NCI-H187 (cell line): Measurements from ENCODE around the gene METTL5.
"Not testable (repeated sequence)": the region's sequence is repeated elsewhere in the genome, so short reads cannot be mapped to it uniquely, and the experiment has no call there.

Experiments
- DNase-seq, 2 experiments: peaks; one replicate each; lab custom pipeline; 2025; lab: John Stamatoyannopoulos, UW

Gene METTL5

GRCh38 chr2:169828141-169828811, 3.6 kb upstream of the METTL5 start:
- peak; percentile 3 to 24 for DNase-seq

GRCh38 chr2:169827272-169828140, 2.8 kb upstream of the METTL5 start, which contains the start of gene UBR3:
Gene UBR3 (plus strand): TSS chr2:169827454. CDS start chr2:169827508, 54 bp downstream.
- peak; percentile 38 to 83 for DNase-seq

DNA sequence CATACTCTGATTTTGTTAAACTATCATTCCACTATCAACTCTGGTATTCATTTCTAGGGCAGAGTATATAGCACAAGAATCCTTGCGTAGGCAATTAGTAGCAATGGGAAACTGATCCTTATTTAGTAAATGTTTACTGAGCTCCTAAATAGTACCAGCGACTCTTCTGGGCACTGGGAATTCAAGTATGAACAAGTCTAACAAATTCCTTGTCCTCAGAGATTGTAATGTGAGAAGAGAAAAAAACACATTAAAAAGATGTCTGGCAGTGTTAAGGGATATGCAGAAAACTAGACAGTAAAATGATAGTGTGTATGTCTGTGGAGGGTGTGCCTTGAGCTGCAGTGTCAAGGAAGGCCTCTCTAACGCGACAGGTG, 721 bp downstream of the METTL5 start:
- DNase-seq, result no peak

- DNase-seq, result no peak
These were observed 1.8 kb downstream of the METTL5 start for GRCh38 chr2:169822785-169823392.

- no peak for DNase-seq
These were observed 2.7 kb downstream of the METTL5 start for GRCh38 chr2:169822036-169822435.

- DNase-seq, result not testable (repeated sequence)
These were observed 4.6 kb downstream of the METTL5 start for GRCh38 chr2:169820101-169820500.

- no peak for DNase-seq
These were observed 5.6 kb downstream of the METTL5 start for GRCh38 chr2:169819106-169819505.

DNA sequence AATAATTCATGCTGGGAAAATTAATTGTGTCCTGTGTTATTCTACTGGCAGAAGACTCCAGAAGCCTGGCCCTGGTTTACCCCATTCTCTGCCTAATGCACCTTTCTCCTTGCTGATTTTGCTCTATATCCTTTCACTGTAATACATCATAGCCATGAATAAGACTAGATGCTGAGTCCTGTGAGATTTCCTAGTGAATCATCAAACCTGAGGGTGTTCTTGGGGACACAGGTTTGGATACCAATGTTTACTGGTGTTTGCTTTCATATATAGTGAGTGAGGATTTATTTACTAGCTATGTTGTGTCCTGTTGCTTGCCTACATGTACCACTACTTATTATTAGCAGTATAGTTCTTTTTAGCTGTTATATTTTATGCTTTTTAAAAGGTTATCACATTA, 6.5 kb downstream of the METTL5 start:
- DNase-seq, result no peak

- not testable (repeated sequence) for DNase-seq
These were observed 7.3 kb downstream of the METTL5 start for GRCh38 chr2:169817369-169817768.

DNA sequence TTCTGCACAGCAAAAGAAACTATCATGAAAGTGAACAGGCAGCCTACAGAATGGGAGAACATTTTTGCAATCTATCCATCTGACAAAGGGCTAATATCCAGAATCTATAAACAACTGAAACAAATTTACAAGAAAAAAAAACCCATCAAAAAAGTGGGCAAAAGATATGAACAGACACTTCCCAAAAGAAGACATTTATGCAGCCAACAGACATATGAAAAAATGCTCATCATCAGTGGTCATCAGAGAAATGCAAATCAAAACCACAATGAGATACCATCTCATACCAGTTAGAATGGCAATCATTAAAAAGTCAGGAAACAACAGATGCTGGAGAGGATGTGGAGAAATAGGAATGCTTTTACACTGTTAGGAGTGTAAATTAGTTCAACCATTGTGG, 7.7 kb downstream of the METTL5 start:
- DNase-seq, result not testable (repeated sequence)

- no peak for DNase-seq
These were observed 8.9 kb downstream of the METTL5 start for GRCh38 chr2:169815849-169816248.

DNA sequence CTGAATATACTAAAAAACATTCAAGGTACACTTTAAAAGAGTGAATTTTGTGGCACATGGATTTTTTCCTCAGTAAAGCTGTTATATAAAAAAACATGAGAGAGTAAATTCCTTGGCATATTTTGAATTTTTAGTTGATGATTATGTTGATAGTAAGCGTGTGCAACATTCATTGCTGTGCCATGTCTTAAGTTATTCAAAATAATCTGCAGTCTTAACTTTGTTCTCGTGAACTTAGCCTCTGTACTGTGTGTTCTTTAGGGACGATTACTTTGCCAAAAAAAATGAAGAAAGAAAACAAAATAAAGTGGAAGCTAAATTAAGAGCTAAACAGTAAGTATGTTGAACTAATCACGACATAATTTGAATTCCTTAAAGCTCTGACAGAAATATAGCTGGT, 16.5 kb downstream of the METTL5 start:
- DNase-seq, result no peak

GRCh38 chr2:169806586-169806985, 18.1 kb downstream of the METTL5 start:
- no peak for DNase-seq

- DNase-seq, result no peak
These were observed 21.2 kb downstream of the METTL5 start for GRCh38 chr2:169803480-169803879.

GRCh38 chr2:169798718-169799592, 25.8 kb downstream of the METTL5 start, which contains the start of gene SSB:
Gene SSB (plus strand): TSS chr2:169798871. CDS start chr2:169800961, 2,090 bp downstream.
- DNase-seq, result peak; percentile 31 to 69

GRCh38 chr2:169798397-169798717, 26.3 kb downstream of the METTL5 start:
- no peak for DNase-seq

GRCh38 chr2:169797601-169798000, 27.1 kb downstream of the METTL5 start:
- no peak for DNase-seq

DNA sequence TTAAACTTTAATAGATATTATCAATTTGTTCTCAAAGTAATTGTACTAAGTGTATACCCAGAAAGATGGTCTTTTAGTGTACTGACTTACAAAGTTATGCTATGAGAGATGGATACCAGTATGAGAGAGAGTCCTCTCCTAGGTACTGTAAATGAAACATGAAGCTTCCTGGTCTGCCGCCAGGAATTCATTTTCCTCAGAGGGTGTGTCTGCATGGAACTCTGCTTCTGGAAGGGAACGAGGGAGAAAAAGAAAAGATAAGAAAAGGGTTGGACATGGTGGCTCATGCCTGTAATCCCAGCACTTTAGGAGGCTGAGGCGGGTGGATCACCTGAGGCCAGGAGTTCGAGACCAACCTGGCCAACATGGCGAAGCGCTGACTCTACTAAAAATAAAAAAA, 28.3 kb downstream of the METTL5 start:
- no peak for DNase-seq

DNA sequence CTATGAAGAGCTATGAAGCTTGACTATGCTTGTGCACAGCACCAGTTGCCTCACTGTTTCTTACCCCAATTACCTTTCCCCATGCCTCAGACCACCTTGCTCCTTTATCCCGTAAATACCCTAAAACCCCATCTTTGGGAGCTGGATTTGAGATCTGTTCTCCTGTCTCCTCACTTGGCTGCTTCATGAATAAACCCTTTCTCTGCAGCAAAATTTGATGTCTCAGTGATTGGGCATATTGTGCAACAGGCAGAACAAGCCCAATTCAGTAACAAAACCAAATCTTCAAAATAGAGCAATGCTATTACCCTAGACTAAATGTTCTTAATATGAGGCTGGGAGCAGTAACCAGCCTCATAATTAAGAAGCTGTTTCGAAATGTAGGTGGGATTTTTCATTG, 29.5 kb downstream of the METTL5 start:
- no peak for DNase-seq

DNA sequence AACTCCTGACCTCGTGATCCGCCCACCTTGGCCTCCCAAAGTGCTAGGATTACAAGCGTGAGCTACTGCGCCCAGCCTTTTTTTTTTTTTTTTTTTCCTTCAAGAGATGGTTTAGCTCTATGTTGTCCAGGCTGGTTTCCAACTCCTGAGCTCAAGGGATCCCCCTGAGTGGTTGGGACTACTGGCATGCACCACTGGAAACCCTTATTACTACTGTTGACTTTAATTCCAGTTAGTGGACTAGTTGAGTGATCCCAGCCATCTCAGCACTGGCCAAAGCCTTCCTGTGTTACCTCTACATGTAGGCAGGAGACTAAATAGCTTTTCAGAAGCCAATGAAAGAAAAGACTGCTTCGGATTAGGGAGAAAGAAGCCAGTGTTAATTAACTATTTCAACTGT, 34.1 kb downstream of the METTL5 start:
- DNase-seq, result no peak

- DNase-seq, result no peak
These were observed 42.2 kb downstream of the METTL5 start for GRCh38 chr2:169782513-169782912.
